Activated naive CD4-positive, alpha-beta T cell treated with anti-CD3 and anti-CD28 coated beads, Interleukin-2, amount 10 ng/mL, durations not matched to agents 7 days and 5 days (primary cell): Measurements from ENCODE around the gene PIGL.
A peak's percentile ranks its signal among the peaks of the same experiment; 100 is the strongest.

Source experiments
- CTCF ChIA-PET: fragments of 350-600 bp; sonication (Branson Sonifier 250); formaldehyde crosslinking; loops from one replicate; lab custom pipeline; 2021; ENCODE audit warnings: antibody characterized with exemption; lab: Charles Lee
- DNase-seq: peaks from one replicate; pipeline ENCODE4 v3.0.0-alpha.2; 2020
- H3K27ac Mint-ChIP-seq: one replicate; pipeline ENCODE4 v1.8.0; 2021; ENCODE audit warnings: mild to moderate bottlenecking, moderate library complexity, mixed read lengths
- H3K27me3 Mint-ChIP-seq: one replicate; pipeline ENCODE4 v1.8.0; 2021; ENCODE audit warnings: mild to moderate bottlenecking, mixed read lengths
- H3K36me3 Mint-ChIP-seq: one replicate; pipeline ENCODE4 v1.8.0; 2021; ENCODE audit warnings: mixed read lengths
- H3K4me1 Mint-ChIP-seq: one replicate; pipeline ENCODE4 v1.8.0; 2021; ENCODE audit warnings: mixed read lengths
- H3K4me3 Mint-ChIP-seq: one replicate; pipeline ENCODE4 v1.8.0; 2021; ENCODE audit warnings: mild to moderate bottlenecking, moderate library complexity, mixed read lengths
- H3K9me3 Mint-ChIP-seq: one replicate; pipeline ENCODE4 v1.8.0; 2021; ENCODE audit warnings: mixed read lengths

PIGL gene

GRCh38 chr17:16348586-16348985, 131.6 kb downstream of the PIGL start:
- Mint-ChIP-seq H3K4me1 (peaks cover 19% of the 10 kb centered on the region), H3K36me3 (peaks cover 10% of the 10 kb centered on the region), H3K27me3 (peaks cover 9% of the 10 kb centered on the region), H3K9me3 (no peaks in the 10 kb centered on the region), H3K27ac (no peak overlapping the region), H3K4me3 (no peak overlapping the region)
- CTCF ChIA-PET: no interaction called here
- no peak for DNase-seq

GRCh38 chr17:16349431-16349830, 132.4 kb downstream of the PIGL start:
- CTCF ChIA-PET: interaction anchor here (4.6 kb wide), 1 partner anchor 14 kb away, joined by 28 read pairs; no protein-coding TSS in a partner anchor
- Mint-ChIP-seq H3K36me3 (peaks cover 7% of the 10 kb centered on the region), H3K9me3 (no peaks in the 10 kb centered on the region), H3K4me1 (peaks cover 24% of the 10 kb centered on the region), H3K27ac (no peak overlapping the region), H3K4me3 (no peak overlapping the region), H3K27me3 (peaks cover 9% of the 10 kb centered on the region)
- DNase-seq: no peak

- Mint-ChIP-seq H3K27me3 (peaks cover 18% of the 10 kb centered on the region), H3K9me3 (no peaks in the 10 kb centered on the region), H3K4me1 (peaks cover 24% of the 10 kb centered on the region), H3K4me3 (peak overlapping the region; percentile 91), H3K27ac (no peak overlapping the region), H3K36me3 (peaks cover 7% of the 10 kb centered on the region)
- CTCF ChIA-PET: interaction anchor here (0.7 to 4.6 kb wide), 3 partner anchors 12 to 232 kb away, joined by 3 to 28 read pairs (median 5); no protein-coding TSS in a partner anchor
- no peak for DNase-seq
Measured at GRCh38 chr17:16351831-16352230, 134.8 kb downstream of the PIGL start.

- H3K27ac Mint-ChIP-seq: peak overlapping the region; percentile 56
- peak overlapping the region; percentile 91 for H3K4me3 Mint-ChIP-seq
- no peaks in the 10 kb centered on the region for H3K9me3 Mint-ChIP-seq
- peak; percentile 48 for DNase-seq
- peaks cover 24% of the 10 kb centered on the region for H3K4me1 Mint-ChIP-seq
- H3K36me3 Mint-ChIP-seq: peaks cover 7% of the 10 kb centered on the region
- H3K27me3 Mint-ChIP-seq: peaks cover 18% of the 10 kb centered on the region
- CTCF ChIA-PET: interaction anchor here (0.7 to 4.6 kb wide), 6 partner anchors 10 to 231 kb away, joined by 3 to 28 read pairs (median 4); no protein-coding TSS in a partner anchor
Measured at GRCh38 chr17:16352303-16352666, 135.3 kb downstream of the PIGL start.

- peaks cover 24% of the 10 kb centered on the region for H3K4me1 Mint-ChIP-seq
- CTCF ChIA-PET: interaction anchor here (0.8 to 4.6 kb wide), 7 partner anchors 9 to 237 kb away, joined by 3 to 28 read pairs (median 4); no protein-coding TSS in a partner anchor
- H3K4me3 Mint-ChIP-seq: peak overlapping the region; percentile 91
- DNase-seq: peak; percentile 53
- no peaks in the 10 kb centered on the region for H3K9me3 Mint-ChIP-seq
- no peak overlapping the region for H3K27ac Mint-ChIP-seq
- H3K27me3 Mint-ChIP-seq: peaks cover 18% of the 10 kb centered on the region
- peaks cover 4% of the 10 kb centered on the region for H3K36me3 Mint-ChIP-seq
Measured at GRCh38 chr17:16352667-16353316, 135.8 kb downstream of the PIGL start.

- CTCF ChIA-PET: interaction anchor here (0.8 to 4.6 kb wide), 7 partner anchors 9 to 236 kb away, joined by 3 to 28 read pairs (median 4); no protein-coding TSS in a partner anchor
- DNase-seq: peak; percentile 69
- Mint-ChIP-seq H3K36me3 (peaks cover 4% of the 10 kb centered on the region), H3K4me3 (peak within 1 kb of the TSS; percentile 91), H3K9me3 (no peaks in the 10 kb centered on the region), H3K27me3 (peaks cover 18% of the 10 kb centered on the region), H3K27ac (peak within 1 kb of the TSS; percentile 78), H3K4me1 (peaks cover 24% of the 10 kb centered on the region)
Measured at GRCh38 chr17:16353317-16354174, 136.5 kb downstream of the PIGL start, which contains the start of gene CENPV. TSS of gene CENPV (minus strand) at chr17:16353469. CDS start at chr17:16353436, 33 bp downstream.

- Mint-ChIP-seq H3K4me1 (peaks cover 23% of the 10 kb centered on the region), H3K36me3 (peaks cover 2% of the 10 kb centered on the region), H3K27me3 (peaks cover 25% of the 10 kb centered on the region), H3K27ac (no peak overlapping the region), H3K4me3 (peak overlapping the region; percentile 23), H3K9me3 (no peaks in the 10 kb centered on the region)
- no peak for DNase-seq
- CTCF ChIA-PET: interaction anchor here (1.2 to 1.9 kb wide), 2 partner anchors 9 to 84 kb away, joined by 4 to 6 read pairs; no protein-coding TSS in a partner anchor
Measured at GRCh38 chr17:16354585-16354984, 137.6 kb downstream of the PIGL start.

GRCh38 chr17:16358394-16358793, 141.4 kb downstream of the PIGL start:
- CTCF ChIA-PET: no interaction called here
- H3K27ac Mint-ChIP-seq: no peak overlapping the region
- peaks cover 25% of the 10 kb centered on the region for H3K27me3 Mint-ChIP-seq
- no peak for DNase-seq
- no peaks in the 10 kb centered on the region for H3K9me3 Mint-ChIP-seq
- peaks cover 5% of the 10 kb centered on the region for H3K4me1 Mint-ChIP-seq
- H3K36me3 Mint-ChIP-seq: no peaks in the 10 kb centered on the region
- H3K4me3 Mint-ChIP-seq: no peak overlapping the region

GRCh38 chr17:16361874-16362273, 144.9 kb downstream of the PIGL start:
- Mint-ChIP-seq H3K4me1 (no peaks in the 10 kb centered on the region), H3K27me3 (peaks cover 15% of the 10 kb centered on the region), H3K36me3 (no peaks in the 10 kb centered on the region), H3K27ac (no peak overlapping the region), H3K9me3 (no peaks in the 10 kb centered on the region), H3K4me3 (no peak overlapping the region)
- CTCF ChIA-PET: interaction anchor here (3.7 kb wide), 2 partner anchors 10 to 12 kb away, joined by 28 to 30 read pairs; partner anchors contain the start of gene CENPV
- DNase-seq: no peak

- Mint-ChIP-seq H3K27me3 (peaks cover 12% of the 10 kb centered on the region), H3K9me3 (no peaks in the 10 kb centered on the region), H3K27ac (no peak overlapping the region), H3K4me3 (no peak overlapping the region), H3K4me1 (no peaks in the 10 kb centered on the region), H3K36me3 (no peaks in the 10 kb centered on the region)
- DNase-seq: peak; percentile 85
- CTCF ChIA-PET: interaction anchor here (0.7 to 4.4 kb wide), 25 partner anchors 9 to 228 kb away, joined by 3 to 58 read pairs (median 5); partner anchors contain the start of genes CENPV, TRPV2 and UBB
Measured at GRCh38 chr17:16363749-16364536, 146.9 kb downstream of the PIGL start.

GRCh38 chr17:16364625-16365024, 147.6 kb downstream of the PIGL start:
- Mint-ChIP-seq H3K27ac (no peak overlapping the region), H3K9me3 (no peaks in the 10 kb centered on the region), H3K4me3 (no peak overlapping the region), H3K4me1 (no peaks in the 10 kb centered on the region), H3K36me3 (no peaks in the 10 kb centered on the region), H3K27me3 (peaks cover 8% of the 10 kb centered on the region)
- CTCF ChIA-PET: interaction anchor here (1.0 to 4.4 kb wide), 11 partner anchors 9 to 158 kb away, joined by 3 to 58 read pairs (median 13); partner anchors contain the start of genes CENPV, TRPV2 and UBB
- no peak for DNase-seq

- H3K27me3 Mint-ChIP-seq: peaks cover 8% of the 10 kb centered on the region
- no peak for DNase-seq
Measured at GRCh38 chr17:16371742-16372141, 154.7 kb downstream of the PIGL start.

More at GRCh38 chr17:16371742-16372141, 154.7 kb downstream of the PIGL start:
- no peaks in the 10 kb centered on the region for H3K4me1 Mint-ChIP-seq
- no peak overlapping the region for H3K27ac Mint-ChIP-seq
- no peaks in the 10 kb centered on the region for H3K9me3 Mint-ChIP-seq
- H3K4me3 Mint-ChIP-seq: no peak overlapping the region
- H3K36me3 Mint-ChIP-seq: no peaks in the 10 kb centered on the region
- CTCF ChIA-PET: interaction anchor here (4.7 kb wide), 1 partner anchor 8 kb away, joined by 30 read pairs; no protein-coding TSS in a partner anchor
